Erythroblast (primary cell): ENCODE data around the gene AIP.

Experiments used
- DNase-seq, 2 experiments: peaks; one replicate each; lab custom pipeline; 2025; lab: John Stamatoyannopoulos, UW
- GATA1 ChIP-seq: IDR thresholded peaks from 2 replicates; pipeline ENCODE4 v1.6.1; 2011; ENCODE audit warnings: low read depth, mild to moderate bottlenecking, control low read depth, low read length, moderate library complexity
- POLR2A ChIP-seq: IDR thresholded peaks from 2 replicates; pipeline ENCODE4 v1.6.1; 2011; ENCODE audit warnings: mild to moderate bottlenecking, low read length

AIP gene

GRCh38 chr11:67522844-67523555, 40.2 kb downstream of the AIP start, which contains the start of gene CABP2:
TSS of gene CABP2 (minus strand) at chr11:67523446. CDS start at chr11:67523326, 120 bp downstream.
- no peak for TF ChIP-seq POLR2A
- no peak for TF ChIP-seq GATA1
- no peak for DNase-seq

GRCh38 chr11:67523556-67524479, 41.0 kb downstream of the AIP start:
- no peak for DNase-seq
- TF ChIP-seq GATA1 = no peak
- no peak for TF ChIP-seq POLR2A

GRCh38 chr11:67524480-67524808, 41.6 kb downstream of the AIP start:
- DNase-seq = no peak
- TF ChIP-seq POLR2A (no peak), GATA1 (no peak)

- DNase-seq = no peak
- no peak for TF ChIP-seq POLR2A
- TF ChIP-seq GATA1 = no peak
Measured at GRCh38 chr11:67525275-67525976, 42.6 kb downstream of the AIP start.

GRCh38 chr11:67528376-67528775, 45.5 kb downstream of the AIP start:
- no peak for DNase-seq
- TF ChIP-seq POLR2A = no peak
- no peak for TF ChIP-seq GATA1

- DNase-seq = no peak
- no peak for TF ChIP-seq POLR2A
- TF ChIP-seq GATA1 = no peak
Measured at GRCh38 chr11:67530282-67530592, 47.4 kb downstream of the AIP start.

- no peak for TF ChIP-seq POLR2A
- TF ChIP-seq GATA1 = no peak
- no peak for DNase-seq
Measured at GRCh38 chr11:67532889-67533288, 50.1 kb downstream of the AIP start.

GRCh38 chr11:67534070-67534679, 51.3 kb downstream of the AIP start:
- DNase-seq = peak; percentile 38 to 39
- TF ChIP-seq GATA1 (no peak), POLR2A (no peak)

GRCh38 chr11:67535561-67535960, 52.7 kb downstream of the AIP start:
- no peak for DNase-seq
- no peak for TF ChIP-seq GATA1
- TF ChIP-seq POLR2A = no peak

- no peak for DNase-seq
- TF ChIP-seq GATA1 = no peak
- TF ChIP-seq POLR2A = no peak
Measured at GRCh38 chr11:67538306-67538705, 55.5 kb downstream of the AIP start.

GRCh38 chr11:67538823-67539505, 56.1 kb downstream of the AIP start:
- no peak for TF ChIP-seq GATA1
- TF ChIP-seq POLR2A = no peak
- no peak for DNase-seq

GRCh38 chr11:67539550-67539949, 56.7 kb downstream of the AIP start:
- peak in 1 of 2 experiments; percentile 20 for DNase-seq
- TF ChIP-seq GATA1 = no peak
- TF ChIP-seq POLR2A = no peak
